H9 (cell line): ENCODE measurements around the gene VPS54. TPM values are rescaled to one million over a fixed set of nuclear protein-coding genes. Genes with fewer than 3 reads are reported as not detected.

Source experiments
- DNase-seq: peaks from one replicate; pipeline ENCODE4 v3.0.0-alpha.2; 2017
- H2AFZ ChIP-seq: one replicate; pipeline ENCODE4 v1.6.1; 2013; ENCODE audit warnings: mild to moderate bottlenecking, low read length, control low read depth, moderate library complexity
- H2AK5ac ChIP-seq: 2 replicates; pipeline ENCODE4 v1.6.1; 2013; ENCODE audit warnings: low read length, control low read depth, mixed read lengths; ENCODE audit not compliant: insufficient read length
- H2BK120ac ChIP-seq: one replicate; pipeline ENCODE4 v1.6.1; 2013; ENCODE audit warnings: low read depth, mild to moderate bottlenecking, low read length, control low read depth, inconsistent platforms; ENCODE audit not compliant: poor library complexity, severe bottlenecking
- H2BK12ac ChIP-seq: 2 replicates; pipeline ENCODE4 v1.6.1; 2013; ENCODE audit warnings: low read length, control low read depth, mixed read lengths, low read depth; ENCODE audit not compliant: insufficient read length
- H2BK15ac ChIP-seq: 2 replicates; pipeline ENCODE4 v1.6.1; 2013; ENCODE audit warnings: low read depth, low read length, control low read depth
- H2BK20ac ChIP-seq: one replicate; pipeline ENCODE4 v1.6.1; 2013; ENCODE audit warnings: low read depth, mild to moderate bottlenecking, low read length, control low read depth, inconsistent platforms; ENCODE audit not compliant: poor library complexity, severe bottlenecking
- H2BK5ac ChIP-seq: 2 replicates; pipeline ENCODE4 v1.6.1; 2013; ENCODE audit warnings: low read length, control low read depth, mixed read lengths; ENCODE audit not compliant: insufficient read length
- H3K14ac ChIP-seq: 2 replicates; pipeline ENCODE4 v1.6.1; 2013; ENCODE audit warnings: low read length, control low read depth; ENCODE audit not compliant: insufficient read depth
- H3K18ac ChIP-seq: 2 replicates; pipeline ENCODE4 v1.6.1; 2013; ENCODE audit warnings: low read depth, mild to moderate bottlenecking, mixed read lengths, low read length, control low read depth; ENCODE audit not compliant: insufficient read length
- H3K23ac ChIP-seq: 2 replicates; pipeline ENCODE4 v1.6.1; 2013; ENCODE audit warnings: low read length, control low read depth, mixed read lengths, low read depth; ENCODE audit not compliant: insufficient read length
- H3K23me2 ChIP-seq: 2 replicates; pipeline ENCODE4 v1.6.1; 2013; ENCODE audit warnings: low read depth, mild to moderate bottlenecking, mixed read lengths, low read length, control low read depth; ENCODE audit not compliant: insufficient read length, poor library complexity, severe bottlenecking
- H3K27ac ChIP-seq: 2 replicates; pipeline ENCODE4 v1.5.1; 2013; ENCODE audit warnings: low read length, control low read depth, mixed read lengths, low read depth; ENCODE audit not compliant: insufficient read length
- H3K27me3 ChIP-seq: 2 replicates; pipeline ENCODE4 v1.6.1; 2013; ENCODE audit warnings: low read length, control low read depth, inconsistent platforms; ENCODE audit not compliant: insufficient read depth
- H3K4ac ChIP-seq: 2 replicates; pipeline ENCODE4 v1.6.1; 2013; ENCODE audit warnings: low read depth, mild to moderate bottlenecking, control low read depth, inconsistent platforms, low read length, moderate library complexity
- H3K4me1 ChIP-seq: 2 replicates; pipeline ENCODE4 v1.6.1; 2013; ENCODE audit warnings: low read length, control low read depth, inconsistent platforms; ENCODE audit not compliant: insufficient read depth
- H3K4me2 ChIP-seq: 2 replicates; pipeline ENCODE4 v1.6.1; 2013; ENCODE audit warnings: low read length, control low read depth, mixed read lengths; ENCODE audit not compliant: insufficient read length, insufficient read depth
- H3K56ac ChIP-seq: 2 replicates; pipeline ENCODE4 v1.6.1; 2013; ENCODE audit warnings: low read depth, mild to moderate bottlenecking, mixed read lengths, low read length, control low read depth; ENCODE audit not compliant: insufficient read length
- H3K79me1 ChIP-seq: 2 replicates; pipeline ENCODE4 v1.6.1; 2013; ENCODE audit warnings: low read depth, mild to moderate bottlenecking, moderate library complexity, low read length, control low read depth, inconsistent platforms; ENCODE audit not compliant: insufficient read depth, poor library complexity, severe bottlenecking
- H3K79me2 ChIP-seq: 2 replicates; pipeline ENCODE4 v1.6.1; 2013; ENCODE audit warnings: low read length, control low read depth, inconsistent platforms; ENCODE audit not compliant: insufficient read depth
- H3K9ac ChIP-seq: 2 replicates; pipeline ENCODE4 v1.6.1; 2013; ENCODE audit warnings: low read length, control low read depth, mixed read lengths; ENCODE audit not compliant: insufficient read length; ENCODE audit errors: extremely low read depth
- H3K9me3 ChIP-seq: one replicate; pipeline ENCODE4 v1.6.1; 2013; ENCODE audit warnings: low read depth, low read length, inconsistent platforms; ENCODE audit not compliant: control insufficient read depth
- H3T11ph ChIP-seq: one replicate; pipeline ENCODE4 v1.6.1; 2013; ENCODE audit warnings: mild to moderate bottlenecking, low read length, control low read depth, inconsistent platforms
- H4K20me1 ChIP-seq: one replicate; pipeline ENCODE4 v1.6.1; 2013; ENCODE audit not compliant: control insufficient read depth, insufficient read length, insufficient read depth
- H4K5ac ChIP-seq: 2 replicates; pipeline ENCODE4 v1.6.1; 2013; ENCODE audit warnings: low read depth, mild to moderate bottlenecking, mixed read lengths, low read length, control low read depth; ENCODE audit not compliant: insufficient read length
- H4K8ac ChIP-seq: replicated peaks from 2 replicates; pipeline ENCODE4 v1.6.1; 2013; ENCODE audit warnings: low read length, control low read depth, mixed read lengths, low read depth; ENCODE audit not compliant: insufficient read length
- H4K91ac ChIP-seq: 2 replicates; pipeline ENCODE4 v1.6.1; 2013; ENCODE audit warnings: low read depth, mild to moderate bottlenecking, moderate library complexity, mixed read lengths, low read length, control low read depth; ENCODE audit not compliant: insufficient read length
- H3K27ac Mint-ChIP-seq, 3 experiments: 2 replicates in 2 of 3; 3 replicates in 1 of 3; pipeline ENCODE4 v1.8.0; 2020 to 2021; ENCODE audit warnings: mixed read lengths in 3 of 3, mild to moderate bottlenecking in 1 of 3, moderate library complexity in 1 of 3
- H3K27me3 Mint-ChIP-seq: 2 replicates; pipeline ENCODE4 v1.8.0; 2021; ENCODE audit warnings: low read depth, mild to moderate bottlenecking, moderate library complexity, mixed read lengths
- H3K36me3 Mint-ChIP-seq, 3 experiments: 2 replicates in 2 of 3; 3 replicates in 1 of 3; pipeline ENCODE4 v1.8.0; 2020 to 2021; ENCODE audit warnings: low read depth in 3 of 3, mixed read lengths in 3 of 3; ENCODE audit not compliant: insufficient read depth in 1 of 3
- H3K4me1 Mint-ChIP-seq, 2 experiments: 2 replicates each; pipeline ENCODE4 v1.8.0; 2020; ENCODE audit warnings: mixed read lengths in 2 of 2
- H3K4me3 Mint-ChIP-seq, 2 experiments: 2 replicates in 1 of 2; 3 replicates in 1 of 2; pipeline ENCODE4 v1.8.0; 2020 to 2021; ENCODE audit warnings: mild to moderate bottlenecking in 2 of 2, mixed read lengths in 2 of 2, moderate library complexity in 1 of 2
- H3K9me3 Mint-ChIP-seq, 2 experiments: 2 replicates in 1 of 2; 3 replicates in 1 of 2; pipeline ENCODE4 v1.8.0; 2020; ENCODE audit warnings: mild to moderate bottlenecking in 2 of 2, mixed read lengths in 2 of 2, moderate library complexity in 1 of 2
- CTCF ChIP-seq: fragments of 200-600 bp; sonication (generic); conservative IDR thresholded peaks from 3 replicates; pipeline ENCODE4 v1.8.0; 2021; ENCODE audit warnings: antibody characterized with exemption, mild to moderate bottlenecking
- WGBS: extraction: QIAGEN DNeasy Blood & Tissue Kit; methylation state at CpG from one replicate; pipeline ENCODE4 v1.1.7; 2013; ENCODE audit warnings: missing lambda C conversion rate, low lambda C conversion rate, mixed read lengths; ENCODE audit not compliant: insufficient read length; ENCODE audit errors: extremely low coverage; 5-methylcytosine and 5-hydroxymethylcytosine counted together
- total RNA-seq: library from RNA; stranded (reverse); gene quantifications from 2 replicates; pipeline ENCODE4 v1.2.1, GENCODE V29; 2021

VPS54 gene
- total RNA-seq, 1 experiment from 2014 or later = 13.4 TPM

- Histone ChIP-seq H4K20me1 (no peaks in the 10 kb centered on the region), H3K18ac (no peak overlapping the region), H3K23me2 (peaks cover 4% of the 10 kb centered on the region), H2BK15ac (no peak overlapping the region), H3K4me1 (no peaks in the 10 kb centered on the region), H3K9ac (no peak overlapping the region), H3K56ac (no peak overlapping the region), H3K79me1 (no peaks in the 10 kb centered on the region), H3K27ac (no peak overlapping the region), H2AFZ (no peak overlapping the region), H3K4ac (no peak overlapping the region), H4K91ac (no peak overlapping the region), H3T11ph (no peak overlapping the region), H3K4me2 (no peak overlapping the region), H3K14ac (no peak overlapping the region), H2BK5ac (no peak overlapping the region), H4K5ac (no peak overlapping the region), H2BK120ac (no peak overlapping the region), H4K8ac (no peak overlapping the region), H3K9me3 (no peaks in the 10 kb centered on the region), H3K79me2 (peaks cover 5% of the 10 kb centered on the region; the same call in 1 of the 2 replicates), H3K27me3 (no peaks in the 10 kb centered on the region), H3K23ac (no peak overlapping the region), H2BK12ac (no peak overlapping the region), H2AK5ac (no peak overlapping the region), H2BK20ac (no peak overlapping the region)
- Mint-ChIP-seq H3K9me3 (peaks cover 0 to 3% of the 10 kb centered on the region in 2 experiments; a peak in 2 of 5 replicates), H3K36me3 (no peaks in the 10 kb centered on the region), H3K4me3 (no peak overlapping the region), H3K27me3 (no peaks in the 10 kb centered on the region), H3K4me1 (peaks cover 12 to 16% of the 10 kb centered on the region in 2 experiments), H3K27ac (no peak overlapping the region)
- DNase-seq = no peak
- TF ChIP-seq CTCF = no peak
- no CpG with 5 or more reads among the region's 3 CpGs for WGBS
Measured at GRCh38 chr2:64015898-64016297, 3.3 kb downstream of the VPS54 start.
